SHP77 (cell line): ENCODE measurements around the gene RFPL3.
"Not testable (repeated sequence)": the region's sequence is repeated elsewhere in the genome, so short reads cannot be mapped to it uniquely, and the experiment has no call there.

ENCODE experiments used
- DNase-seq, 2 experiments: peaks; one replicate each; lab custom pipeline; 2025; lab: John Stamatoyannopoulos, UW

The RFPL3 gene

DNA sequence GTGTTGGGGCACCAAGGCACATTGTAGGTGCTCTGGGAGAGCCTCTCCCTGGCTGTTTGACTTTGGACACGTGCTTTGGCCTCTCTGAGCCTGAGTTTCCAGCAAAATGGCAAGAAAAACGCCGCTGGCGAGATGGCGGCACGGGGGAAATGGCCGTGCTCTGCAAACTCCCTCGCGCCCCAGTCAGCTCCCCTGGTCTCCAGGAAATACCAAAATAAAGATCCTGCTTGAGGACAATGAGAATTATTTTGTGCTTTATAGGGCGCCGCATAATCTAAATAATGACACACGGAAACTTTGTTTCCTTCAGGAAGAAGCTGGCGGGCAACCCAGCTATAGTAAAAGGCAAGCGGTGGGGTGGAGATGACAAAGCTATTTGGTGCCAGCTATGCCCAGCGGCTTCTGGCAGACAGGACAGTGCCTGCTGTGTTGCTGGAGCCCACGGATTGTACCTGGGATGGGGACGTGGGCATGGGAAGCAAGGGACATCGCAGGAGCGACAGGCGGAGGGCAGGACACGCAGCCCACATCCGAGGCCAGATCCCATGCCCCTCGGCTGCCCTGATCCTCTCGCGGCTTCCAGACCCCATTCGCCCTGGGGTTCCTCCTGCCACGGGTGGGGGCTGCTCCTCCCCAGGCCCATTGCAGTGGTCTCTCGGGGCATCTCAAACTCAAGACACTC is 26.3 kb upstream of the RFPL3 start:
- no peak for DNase-seq

DNA sequence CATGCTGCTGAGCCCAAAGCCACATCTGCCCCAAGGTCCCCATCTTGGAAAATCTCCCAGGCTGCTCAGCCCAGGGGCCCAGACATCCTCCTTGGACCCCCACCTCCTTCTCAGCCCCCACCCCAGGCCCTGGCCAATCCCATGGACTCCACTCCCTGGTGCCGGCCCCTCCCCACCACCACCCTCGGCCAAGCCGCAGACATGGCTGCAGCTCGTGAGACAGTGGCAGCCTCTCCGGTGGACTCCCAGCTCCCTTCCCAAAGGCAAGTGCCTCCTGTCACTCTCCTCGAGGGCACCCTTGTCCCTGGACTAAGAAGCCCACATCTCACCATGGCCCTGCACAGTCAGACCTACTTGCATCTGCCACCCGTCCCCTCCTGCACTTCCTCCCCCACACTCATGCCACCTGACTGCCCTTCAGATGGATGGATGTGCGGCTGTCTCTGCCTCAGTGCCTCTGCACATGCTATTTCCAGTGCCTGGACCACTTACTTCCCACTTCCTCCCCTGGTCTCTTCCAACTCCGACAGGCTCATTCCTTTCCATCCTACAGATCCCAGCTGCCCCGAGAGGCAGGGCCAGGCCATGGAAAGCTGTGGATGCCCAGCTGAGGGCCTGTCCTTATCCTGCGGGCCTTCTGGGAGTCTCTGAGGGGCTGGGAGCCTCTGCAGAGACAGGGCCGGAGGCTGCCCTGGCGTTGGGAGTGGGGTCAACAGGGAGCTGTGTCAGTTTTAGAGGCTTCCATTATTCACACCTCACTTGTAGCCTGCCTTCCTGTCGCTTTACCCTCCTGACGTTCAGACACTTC is 25.5 kb upstream of the RFPL3 start:
- DNase-seq: no peak

DNA sequence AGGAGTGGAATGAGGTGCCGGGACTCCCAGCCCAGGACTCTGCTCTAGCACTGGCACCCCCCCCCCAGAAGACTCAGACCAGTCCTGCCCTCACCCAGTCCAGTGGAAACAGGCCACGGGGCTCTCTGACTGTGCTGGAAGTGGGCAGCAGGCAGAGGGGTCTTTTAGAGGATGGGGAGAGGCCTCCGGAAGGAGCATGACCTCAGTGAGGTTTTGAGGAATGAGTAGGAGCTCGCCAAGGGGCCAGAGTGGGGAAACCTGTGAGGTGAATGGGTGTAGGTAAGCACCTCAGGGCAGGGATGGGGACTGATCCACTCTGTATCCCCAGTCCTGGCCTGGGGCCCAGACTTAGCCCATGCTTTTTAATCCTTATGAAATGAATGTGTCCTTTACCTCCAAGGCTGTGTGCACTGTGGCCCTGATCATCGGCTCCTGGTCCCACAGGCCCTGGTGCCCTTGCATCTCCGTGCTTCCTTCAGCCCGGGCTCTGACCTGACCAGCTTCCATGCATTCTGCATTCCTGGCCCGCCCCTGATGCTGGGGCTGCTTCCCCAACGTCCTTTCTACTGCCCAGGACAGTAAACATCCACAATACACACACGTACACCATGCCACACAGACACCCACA is 24.4 kb upstream of the RFPL3 start:
- DNase-seq: no peak

DNA sequence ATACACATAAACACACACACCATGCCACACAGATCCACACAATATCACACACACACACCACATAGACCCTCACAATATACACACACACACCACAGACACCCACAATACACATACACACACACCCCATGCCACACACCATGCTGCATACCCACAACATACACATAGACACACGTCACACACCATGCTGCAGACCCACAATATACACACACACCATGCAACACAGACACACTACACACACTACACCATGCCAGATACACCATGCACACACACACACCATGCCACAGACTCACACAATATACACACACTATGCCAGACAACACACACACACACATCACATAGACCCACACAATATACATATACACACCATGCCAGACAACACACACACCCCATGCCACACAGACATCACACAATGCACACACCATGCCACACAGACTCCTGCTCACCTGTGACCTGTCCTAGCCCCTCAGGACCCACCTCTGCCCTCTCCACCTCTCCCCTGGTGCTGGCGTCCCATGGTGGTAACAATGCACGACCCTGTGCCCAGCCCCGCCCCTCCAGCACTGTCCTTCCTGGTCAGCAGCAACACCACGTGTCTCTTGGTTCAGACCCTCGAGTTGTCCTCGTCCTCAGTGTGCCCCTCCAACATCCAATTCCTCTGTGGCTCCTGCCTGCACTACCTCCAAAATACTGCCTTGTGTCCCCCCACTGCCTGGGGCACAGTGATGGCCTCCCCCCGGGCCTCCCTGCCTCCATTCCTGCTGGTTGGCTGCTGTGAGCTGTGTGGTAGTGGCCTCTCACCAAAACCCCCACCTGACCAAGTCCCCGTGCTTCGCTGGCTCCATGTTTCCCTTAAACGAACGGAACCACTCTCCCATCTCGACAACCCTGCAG is 23.7 kb upstream of the RFPL3 start:
- DNase-seq: no peak

DNA sequence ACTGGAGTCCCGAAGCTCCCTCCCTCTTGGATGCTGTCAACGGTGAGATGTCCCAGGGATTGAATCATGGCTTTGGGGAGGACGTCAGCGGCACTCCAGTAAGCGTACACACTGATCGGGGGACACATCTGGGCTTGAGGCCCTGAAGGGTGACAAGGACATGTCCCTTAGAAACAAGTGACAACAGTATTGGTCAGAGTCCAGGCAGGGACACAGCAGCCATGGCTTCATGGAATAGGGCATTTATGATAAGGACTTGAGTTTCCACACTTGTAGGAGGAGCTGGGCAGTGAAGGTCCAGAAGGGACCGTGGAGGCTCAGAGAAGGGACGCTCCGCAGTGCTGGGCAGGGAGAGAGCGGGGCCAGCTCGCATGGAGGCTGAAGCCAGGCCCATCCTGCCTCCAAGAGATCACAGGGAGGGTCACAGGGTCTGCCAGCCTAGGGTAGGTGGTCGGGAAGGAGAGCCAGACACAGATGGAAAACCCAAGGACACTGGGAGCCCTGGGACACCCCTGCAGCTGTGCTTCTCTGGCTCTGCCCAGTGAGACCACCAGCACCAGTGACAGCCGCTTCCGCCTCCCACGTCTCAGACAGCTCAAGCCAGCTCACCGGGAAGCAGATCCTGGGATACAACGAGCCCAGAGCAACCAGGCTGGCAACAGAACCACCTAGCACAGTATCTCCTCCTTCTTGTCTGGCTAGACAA is 22.9 kb upstream of the RFPL3 start:
- no peak for DNase-seq

DNA sequence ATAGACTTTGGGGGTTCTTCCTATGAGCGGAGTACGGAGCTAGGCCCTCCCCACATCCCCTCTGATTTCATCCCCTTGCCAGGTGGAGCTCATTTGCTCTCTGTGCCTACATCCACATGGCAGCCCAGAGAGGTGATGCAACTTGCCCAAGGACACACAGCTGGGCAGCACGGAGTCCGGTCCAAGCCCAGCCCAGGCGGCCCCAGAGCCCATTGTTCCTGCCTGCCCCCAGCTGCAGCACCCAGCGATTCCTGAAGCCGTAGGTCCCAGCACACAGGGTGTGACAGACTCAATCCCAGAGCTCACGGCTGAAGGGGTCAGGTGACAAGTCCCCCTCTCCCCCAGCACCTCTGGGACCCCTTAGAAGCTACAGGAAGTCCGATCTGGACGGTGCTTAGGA is 22.2 kb upstream of the RFPL3 start:
- DNase-seq: no peak

DNA sequence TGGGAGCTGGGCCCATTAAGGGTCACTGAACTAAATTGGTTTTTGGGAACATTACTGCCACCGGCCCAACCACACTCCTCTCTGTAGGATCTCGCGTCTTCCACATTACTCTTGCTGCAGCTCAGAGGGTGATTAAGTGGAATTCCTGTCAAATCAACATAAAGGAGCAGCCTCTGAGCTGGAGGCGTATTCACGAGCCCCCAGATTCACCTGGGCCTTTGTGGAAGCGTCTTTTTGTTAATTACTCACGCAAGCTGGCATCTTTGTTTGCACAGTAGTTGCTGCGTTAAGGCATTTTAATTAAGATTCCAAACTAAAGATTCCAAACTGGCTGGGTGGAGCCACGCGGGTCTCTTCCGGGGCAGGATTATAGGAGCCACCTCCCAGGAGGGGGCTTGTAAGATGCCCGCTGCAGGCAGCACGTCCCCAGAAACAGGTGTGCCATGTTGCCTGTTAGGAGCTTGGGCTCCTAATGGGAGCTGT is 21.5 kb upstream of the RFPL3 start:
- DNase-seq: no peak

DNA sequence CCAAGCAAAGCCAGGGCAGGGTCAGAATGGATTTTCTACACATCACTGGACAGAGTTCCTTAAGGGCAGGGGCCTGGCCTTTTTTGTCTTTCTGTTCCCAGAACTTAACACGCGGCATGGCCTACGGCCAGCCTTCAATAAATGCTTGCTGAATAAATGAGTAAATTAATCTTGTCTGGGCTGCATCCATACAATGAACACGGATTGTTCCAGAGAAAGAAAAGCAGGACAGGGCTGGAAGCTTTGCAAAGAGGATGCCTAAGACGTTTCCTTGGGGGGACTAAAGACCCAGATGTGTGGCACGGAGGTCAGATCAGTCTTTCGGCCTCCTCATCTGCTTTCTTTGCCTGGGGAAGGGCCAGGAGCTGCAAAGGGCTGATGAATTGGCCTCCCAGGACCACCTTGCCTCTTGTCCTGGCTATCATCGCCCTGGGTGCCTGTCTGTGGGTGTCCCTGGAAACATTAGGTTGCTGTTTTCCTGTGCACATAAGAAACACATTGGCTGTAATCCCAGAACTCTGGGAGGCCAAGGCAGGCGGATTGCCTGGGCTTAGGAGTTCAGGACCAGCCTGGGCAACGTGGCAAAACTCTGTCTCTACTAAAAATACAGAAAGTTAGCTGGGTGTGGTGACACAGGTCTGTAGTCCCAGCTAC is 20.8 kb upstream of the RFPL3 start:
- DNase-seq: no peak

DNA sequence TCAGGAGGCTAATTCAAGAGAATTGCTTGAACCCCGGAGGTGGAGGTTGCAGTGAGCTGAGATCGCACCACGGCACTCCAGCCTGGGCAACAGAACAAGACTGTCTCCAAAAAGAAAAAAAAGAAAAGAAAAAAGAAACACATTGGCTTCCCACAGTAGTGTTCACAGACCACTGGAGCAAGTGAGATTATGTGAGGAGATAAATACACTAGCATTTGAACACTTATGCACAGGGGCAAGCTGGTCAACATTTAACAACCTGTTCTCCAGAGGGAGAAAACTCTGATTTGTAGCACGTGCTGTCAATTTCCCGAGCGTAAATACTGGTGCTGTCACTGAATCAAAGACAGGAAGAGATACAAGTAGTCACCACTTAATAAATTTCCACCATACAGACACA is 20.2 kb upstream of the RFPL3 start:
- DNase-seq: not testable (repeated sequence)

DNA sequence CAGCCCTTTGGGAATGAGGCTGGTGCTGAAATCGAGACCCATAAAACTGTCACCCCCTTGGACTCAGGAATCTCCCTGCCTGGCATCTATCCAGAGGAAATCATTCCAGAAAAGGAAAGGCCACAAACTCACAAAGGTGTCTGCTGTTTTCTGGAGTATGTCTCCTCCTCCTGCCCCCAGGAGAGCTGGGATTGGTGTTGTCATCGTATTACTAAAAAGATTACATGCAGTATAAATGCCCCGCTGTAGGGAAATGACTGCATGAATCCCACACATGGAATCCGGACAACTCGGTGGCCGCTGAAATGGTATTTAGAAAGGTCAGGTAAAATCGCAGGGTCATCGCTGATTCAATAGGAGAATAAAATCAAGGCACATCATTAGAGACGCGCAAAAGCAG is 18.9 kb upstream of the RFPL3 start:
- no peak for DNase-seq

DNA sequence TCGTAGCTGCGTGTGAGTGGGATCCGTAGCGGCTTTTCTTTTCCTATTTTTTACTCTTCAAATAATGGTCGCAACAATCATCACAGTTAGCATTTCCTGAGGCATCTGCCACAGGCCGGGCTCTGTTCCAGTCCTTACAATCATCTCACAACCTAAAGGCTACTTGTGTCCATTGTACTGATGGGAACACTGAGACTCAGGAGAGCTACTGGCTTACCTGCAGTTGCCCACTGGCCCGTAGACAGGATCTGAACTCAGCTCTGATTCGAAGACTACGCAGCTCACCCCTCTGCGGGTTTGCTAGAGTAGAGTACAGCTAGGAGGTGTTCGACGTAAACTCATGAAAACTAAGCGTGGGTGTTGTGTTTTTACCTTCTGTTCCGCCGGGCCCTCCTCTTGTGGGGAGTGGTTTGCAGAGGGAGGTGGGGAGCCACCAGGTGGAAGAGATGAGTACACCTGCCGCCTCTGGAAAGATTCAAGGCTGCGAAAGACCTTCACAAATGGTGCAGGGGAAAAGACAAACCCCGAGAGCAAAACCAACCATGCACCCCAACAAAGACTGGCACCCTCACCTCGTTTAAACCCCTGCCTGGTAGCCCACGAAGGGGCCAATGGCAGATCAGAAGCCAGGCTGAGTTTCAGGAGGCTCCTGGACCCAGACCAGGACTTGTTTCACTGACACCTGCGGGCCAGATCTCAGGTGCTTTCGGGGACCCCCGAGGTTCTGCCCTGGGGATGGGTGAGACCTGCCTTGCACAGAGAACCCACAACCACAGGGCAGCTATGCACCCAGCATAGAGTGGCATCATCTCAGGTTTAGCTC is 18.3 kb upstream of the RFPL3 start:
- no peak for DNase-seq

DNA sequence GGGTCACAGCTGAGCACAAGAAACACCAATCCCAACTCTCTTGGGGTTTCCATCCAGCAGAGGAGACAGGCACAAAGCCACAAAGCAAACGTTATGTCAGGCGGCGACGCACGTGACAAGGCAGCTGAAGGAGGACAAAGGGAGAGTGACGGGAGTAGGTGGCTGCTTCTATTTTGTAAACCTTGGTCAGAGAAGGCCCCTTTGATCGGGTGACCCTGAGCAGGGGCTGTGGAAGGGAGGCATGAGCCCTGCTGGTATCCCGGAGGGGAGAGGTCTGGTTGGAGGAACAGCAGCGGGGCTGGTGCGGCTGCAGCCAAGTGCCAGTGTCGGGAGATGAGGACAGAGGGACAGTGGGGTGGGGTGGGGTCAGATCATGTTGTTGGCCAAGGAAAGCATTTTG is 17.3 kb upstream of the RFPL3 start:
- no peak for DNase-seq

DNA sequence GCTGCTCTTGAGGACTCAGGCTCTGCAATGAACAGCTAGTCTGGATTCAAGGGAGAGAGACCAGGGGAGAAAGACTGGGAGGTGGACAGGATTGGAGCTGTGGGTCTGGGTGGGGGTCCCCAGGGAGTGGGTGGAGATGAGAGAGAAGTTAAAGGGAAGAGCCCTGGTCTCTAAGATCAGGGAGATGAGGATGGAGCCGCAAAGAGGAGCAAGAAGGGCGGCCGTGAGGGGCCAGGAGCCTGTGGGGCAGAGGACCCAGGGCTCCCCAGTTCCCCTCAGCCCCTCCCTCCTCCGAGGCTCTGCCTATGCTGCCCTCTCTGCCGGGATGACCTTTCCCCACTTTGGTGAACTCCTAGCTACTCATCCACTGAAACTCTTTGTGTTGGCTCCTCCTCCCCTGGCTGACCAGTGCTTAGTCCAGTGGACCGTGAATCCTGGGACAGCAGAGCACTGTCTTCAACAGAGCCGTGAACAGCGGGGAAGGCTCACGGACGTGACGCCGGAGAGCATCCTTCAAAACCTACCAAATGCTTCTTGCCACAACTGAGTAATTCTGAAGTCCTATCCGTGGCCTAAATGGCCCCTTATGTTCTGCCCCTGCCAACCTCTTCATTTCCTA is 16.4 kb upstream of the RFPL3 start:
- no peak for DNase-seq

DNA sequence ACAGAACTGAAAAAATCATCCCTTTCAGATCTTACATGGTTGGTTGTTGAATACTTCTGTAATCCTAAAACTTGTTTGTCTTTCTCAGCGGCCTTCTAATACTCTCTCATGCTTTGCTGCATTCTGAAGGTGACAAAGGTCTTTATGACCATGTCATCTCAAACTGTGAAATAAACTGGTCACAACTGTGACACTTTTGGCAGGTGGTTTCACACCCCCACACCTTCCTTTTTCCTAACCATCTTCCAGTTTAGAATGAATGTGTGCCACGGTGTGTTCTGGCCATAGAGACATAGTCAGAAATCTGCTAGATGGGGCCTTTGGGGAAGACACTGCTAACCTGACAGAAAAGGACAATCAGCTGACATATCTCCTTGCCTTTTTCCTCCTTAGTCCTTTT is 14.7 kb upstream of the RFPL3 start:
- DNase-seq: no peak

DNA sequence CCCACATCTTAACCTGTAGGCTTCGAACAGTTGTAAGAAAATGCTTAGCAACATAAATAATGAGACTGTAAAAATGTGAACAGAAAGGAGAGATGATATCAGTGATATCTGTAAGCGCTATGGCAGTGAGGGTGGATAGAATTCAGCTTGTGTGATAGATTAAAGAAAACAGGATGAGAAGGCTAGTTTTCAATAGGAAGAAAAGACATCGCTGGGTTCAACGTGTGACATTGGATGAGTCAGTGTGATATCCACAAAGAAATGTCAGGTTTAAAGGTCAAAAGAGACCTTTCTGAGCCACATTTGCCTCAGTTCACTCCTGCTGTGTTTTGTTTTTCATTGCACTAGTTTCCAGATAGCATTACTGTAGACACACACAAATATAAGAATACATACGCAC is 13.7 kb upstream of the RFPL3 start:
- no peak for DNase-seq

DNA sequence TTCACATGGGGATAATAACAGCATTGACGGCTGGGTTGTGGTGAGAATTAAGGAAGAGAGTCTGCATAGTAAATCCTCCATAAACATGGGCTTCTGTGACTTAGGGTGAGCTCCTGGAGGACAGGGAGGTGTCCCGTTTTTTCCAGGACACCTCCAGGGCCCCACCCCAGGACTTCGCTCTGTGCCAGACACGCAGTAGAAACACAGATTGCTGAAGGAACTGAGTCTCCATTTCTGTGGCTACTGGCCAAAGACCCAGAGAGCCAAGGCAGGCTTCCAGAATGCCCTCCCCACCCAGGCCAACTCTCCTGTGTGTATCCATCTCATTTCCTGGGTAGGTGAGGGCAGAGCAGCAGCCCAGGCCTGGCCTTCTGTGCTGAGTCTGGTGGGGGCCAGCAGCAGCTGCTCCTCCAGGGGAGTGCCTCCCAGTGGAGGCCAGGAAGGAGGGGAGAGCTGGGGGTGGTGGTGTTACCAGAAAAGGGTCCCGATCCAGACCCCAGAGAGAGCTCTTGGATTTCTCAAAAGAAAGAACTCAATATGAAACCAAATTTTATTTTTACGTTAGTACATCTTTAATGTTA is 9.5 kb upstream of the RFPL3 start:
- no peak for DNase-seq

DNA sequence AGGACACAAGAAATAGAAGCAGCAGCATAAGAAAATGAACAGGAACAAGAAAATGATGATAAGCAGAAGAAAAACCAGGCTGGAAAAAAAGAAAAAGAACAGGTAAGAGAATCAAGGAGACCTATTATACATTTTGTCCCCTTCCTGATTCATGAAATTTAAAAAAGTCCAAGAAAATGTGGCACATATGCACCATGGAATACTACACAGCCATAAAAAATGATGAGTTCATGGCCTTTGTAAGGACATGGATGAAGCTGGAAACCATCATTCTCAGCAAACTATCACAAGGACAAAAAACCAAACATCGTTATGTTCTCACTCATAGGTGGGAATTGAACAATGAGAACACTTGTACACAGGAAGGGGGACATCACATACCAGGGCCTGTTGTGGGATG is 5.8 kb upstream of the RFPL3 start:
- not testable (repeated sequence) for DNase-seq

DNA sequence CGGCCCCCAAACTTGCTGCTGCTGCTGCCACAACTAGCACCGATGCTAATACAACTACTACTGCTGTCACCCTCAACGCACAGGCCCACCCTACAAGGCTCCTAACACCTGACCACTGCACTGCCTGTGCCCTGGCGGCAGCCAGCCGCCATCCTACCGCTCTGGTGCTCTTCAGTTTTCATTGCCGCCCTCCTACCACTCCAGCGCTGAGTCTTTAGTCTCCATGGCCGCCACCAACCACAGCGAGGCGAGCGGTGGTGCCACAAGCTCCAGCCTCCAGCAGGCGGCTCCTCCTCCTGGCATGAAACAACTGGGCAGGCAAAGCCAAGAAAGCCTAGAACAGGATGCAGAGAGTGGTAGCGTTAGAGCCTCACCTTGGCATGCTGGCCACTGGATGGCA is 5.0 kb upstream of the RFPL3 start:
- no peak for DNase-seq

DNA sequence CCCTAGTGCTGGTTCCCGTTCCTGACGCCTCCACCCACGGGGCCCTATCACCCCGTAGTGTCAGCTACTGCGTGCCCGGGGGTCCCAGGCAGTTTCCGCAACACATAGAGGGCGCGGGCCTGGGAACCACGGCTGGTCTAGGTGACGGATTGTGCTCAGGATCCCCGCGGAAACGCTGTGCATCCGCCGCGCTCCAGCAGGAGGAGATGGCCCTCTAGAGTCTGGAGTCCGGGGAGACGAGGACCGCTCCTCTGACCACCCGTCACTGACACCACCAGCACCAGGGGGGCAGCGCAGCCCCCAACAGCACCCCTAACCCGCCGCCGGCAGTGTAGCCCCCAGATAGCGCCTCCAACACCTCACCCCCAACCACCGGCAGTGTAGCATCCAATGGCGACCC is 4.4 kb upstream of the RFPL3 start:
- no peak for DNase-seq
